Measurements from ENCODE around the gene HERC6.
"Not testable (repeated sequence)": the region's sequence is repeated elsewhere in the genome, so short reads cannot be mapped to it uniquely, and the experiment has no call there.

Gene HERC6

DNA sequence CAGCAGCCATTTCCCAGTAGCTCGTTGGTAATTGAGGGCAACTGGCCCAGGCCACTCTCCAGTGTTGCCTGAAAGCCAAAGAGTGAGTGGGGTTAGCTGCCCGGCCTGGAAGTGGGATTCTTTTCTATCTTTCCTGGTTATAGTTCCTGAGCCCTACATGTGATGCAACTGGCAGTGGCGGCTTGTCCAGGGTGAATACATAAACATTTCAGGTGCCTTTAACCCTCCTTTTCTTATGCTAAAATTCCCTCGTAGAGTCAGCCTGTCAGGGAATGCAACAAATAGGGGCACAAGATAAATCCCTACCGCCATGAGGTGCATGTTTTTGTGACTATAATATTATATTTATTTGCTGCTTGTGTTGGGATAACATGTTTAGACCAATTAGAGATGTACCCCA is 64.8 kb downstream of the HERC6 start:
- peaks cover 4% of the 10 kb centered on the region for H3K9me3 ChIP-seq
- no peak for DNase-seq (ENCODE audit: low spot score in 2 of 2)
- H3K36me3 ChIP-seq (replicated peaks), result peaks cover 6% of the 10 kb centered on the region; the same call in 1 of the 2 replicates

DNA sequence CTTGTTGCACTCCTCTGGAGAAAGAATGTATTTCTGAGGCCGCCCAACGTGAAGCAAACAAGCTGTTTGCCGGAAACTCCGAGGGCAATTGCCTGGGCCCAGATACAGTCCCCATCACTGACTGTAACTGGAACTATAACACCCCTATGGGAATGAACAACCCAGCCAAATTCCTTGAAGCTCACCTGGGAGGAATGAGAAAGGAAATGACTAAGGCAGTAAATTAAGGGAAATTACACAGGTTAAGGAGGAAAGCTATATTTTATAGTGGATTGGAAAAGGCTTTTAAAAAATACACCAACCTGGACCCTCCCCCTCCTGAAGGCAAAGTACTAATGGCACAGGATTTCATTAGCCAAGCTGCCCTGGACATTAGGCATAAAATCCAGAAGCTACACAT is 66.6 kb downstream of the HERC6 start:
- in situ Hi-C loops (cut with MboI; ENCODE audit: low sequenced_read_pairs), result no loop called here
- DNase-seq (ENCODE audit: low spot score in 2 of 2), result no peak
- Histone ChIP-seq H3K4me1 (peaks cover 28% of the 10 kb centered on the region), H3K4me3 (no peak overlapping the region), H3K36me3 (replicated peaks) (peaks cover 6% of the 10 kb centered on the region; the same call in 1 of the 2 replicates), H3K9me3 (peaks cover 4% of the 10 kb centered on the region), H3K27me3 (ENCODE audit: low read depth) (no peaks in the 10 kb centered on the region)

More for the DNA sequence above, 64.8 kb downstream of the HERC6 start:
- in situ Hi-C loops (cut with MboI; ENCODE audit: low sequenced_read_pairs), result no loop called here
- Histone ChIP-seq H3K4me3 (no peak overlapping the region), H3K4me1 (peaks cover 30% of the 10 kb centered on the region), H3K27me3 (ENCODE audit: low read depth) (no peaks in the 10 kb centered on the region)

DNA sequence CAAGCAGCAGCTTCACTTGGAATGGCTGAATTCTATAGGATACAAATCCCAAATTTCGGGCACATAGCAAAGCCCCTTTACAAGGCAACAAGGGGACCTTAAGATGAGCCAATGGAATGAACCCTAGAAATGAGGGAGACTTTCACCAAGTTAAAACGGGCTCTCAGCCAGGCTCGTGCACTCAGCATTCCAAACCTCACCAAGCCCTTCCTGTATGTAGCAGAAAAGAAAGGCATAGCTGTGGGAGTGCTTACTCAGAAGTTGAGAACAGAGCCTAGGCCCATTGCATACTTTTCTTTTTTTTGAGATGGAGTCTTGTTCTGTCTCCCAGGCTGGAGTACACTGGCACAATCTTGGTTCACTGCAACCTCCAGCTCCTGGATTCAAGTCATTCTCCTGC is 67.5 kb downstream of the HERC6 start:
- no peaks in the 10 kb centered on the region for H3K27me3 ChIP-seq (ENCODE audit: low read depth)
- H3K9me3 ChIP-seq, result peaks cover 4% of the 10 kb centered on the region
- in situ Hi-C loops (cut with MboI; ENCODE audit: low sequenced_read_pairs), result no loop called here
- no peak overlapping the region for H3K4me3 ChIP-seq
- DNase-seq (ENCODE audit: low spot score in 2 of 2), result no peak
- H3K36me3 ChIP-seq (replicated peaks), result peaks cover 6% of the 10 kb centered on the region; the same call in 1 of the 2 replicates
- peaks cover 23% of the 10 kb centered on the region for H3K4me1 ChIP-seq

DNA sequence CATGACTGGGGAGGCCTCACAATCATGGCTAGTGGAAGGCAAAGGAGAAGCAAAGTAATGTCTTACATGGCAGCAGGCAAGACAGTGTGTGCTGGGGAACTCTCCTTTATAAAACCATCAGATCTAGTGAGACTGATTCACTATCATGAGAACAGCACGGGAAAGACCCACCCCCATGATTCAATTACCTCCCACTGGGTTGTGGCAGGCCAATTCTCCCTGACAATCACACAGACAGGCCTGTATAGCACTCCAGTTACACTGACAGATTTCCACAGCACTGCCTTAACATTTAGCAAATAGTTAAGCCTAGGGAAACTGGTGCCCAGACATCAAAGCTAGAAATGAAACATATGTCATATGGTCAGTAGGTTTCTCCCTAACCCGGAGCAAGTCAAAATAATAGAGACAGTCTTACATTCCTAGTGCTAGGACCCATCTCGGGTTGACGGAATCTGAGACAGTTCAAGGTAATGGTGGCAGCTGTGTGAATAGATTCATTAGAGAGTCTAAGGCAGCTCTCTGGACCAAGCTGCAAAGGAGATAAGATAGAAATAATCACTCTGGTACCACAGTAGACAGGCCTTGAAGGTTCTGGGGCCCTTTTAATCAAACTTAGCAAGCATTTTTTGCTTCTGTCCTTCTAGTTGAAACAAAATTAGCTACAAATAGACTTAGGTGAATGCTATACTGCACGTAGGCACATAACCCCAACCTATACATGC is 68.9 kb downstream of the HERC6 start:
- no peak for DNase-seq (ENCODE audit: low spot score in 2 of 2)
- no peaks in the 10 kb centered on the region for H3K27me3 ChIP-seq (ENCODE audit: low read depth)
- in situ Hi-C loops (cut with MboI; ENCODE audit: low sequenced_read_pairs), result no loop called here
- peaks cover 4% of the 10 kb centered on the region; the same call in 1 of the 2 replicates for H3K36me3 ChIP-seq (replicated peaks)
- H3K4me1 ChIP-seq, result peaks cover 23% of the 10 kb centered on the region
- peaks cover 4% of the 10 kb centered on the region for H3K9me3 ChIP-seq
- H3K4me3 ChIP-seq, result no peak overlapping the region

DNA sequence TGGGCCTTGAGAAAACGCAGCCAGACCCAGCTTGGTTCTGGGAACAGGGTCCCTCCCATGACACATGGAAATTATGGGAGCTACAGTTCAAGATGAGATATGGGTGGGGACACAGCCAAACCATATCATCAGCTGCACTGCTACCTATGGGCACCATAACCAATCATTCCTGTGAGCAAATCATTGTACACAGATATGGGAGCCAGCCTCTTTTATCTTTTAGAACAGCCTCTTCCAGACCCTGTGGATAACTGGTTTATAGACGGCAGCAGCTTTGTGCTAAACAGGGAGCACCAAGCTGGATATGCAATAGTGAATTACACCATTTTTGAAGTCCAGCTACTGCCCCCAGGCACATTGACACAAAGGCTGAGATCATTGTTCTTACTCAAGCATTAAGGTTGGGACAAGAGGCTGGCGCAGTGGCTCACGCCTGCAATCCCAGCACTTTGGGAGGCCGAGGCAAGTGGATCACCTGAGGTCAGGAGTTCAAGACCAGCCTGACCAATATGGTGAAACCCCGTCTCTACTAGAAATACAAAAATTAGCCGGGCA is 69.6 kb downstream of the HERC6 start:
- H3K4me3 ChIP-seq; H3K36me3 ChIP-seq (replicated peaks); H3K27me3 ChIP-seq (ENCODE audit: low read depth); in situ Hi-C loops (cut with MboI; ENCODE audit: low sequenced_read_pairs); H3K9me3 ChIP-seq: not testable (repeated sequence)
- H3K4me1 ChIP-seq, result peaks cover 19% of the 10 kb centered on the region
- peak in 1 of 2 experiments; percentile 53 for DNase-seq (ENCODE audit: low spot score in 2 of 2)

DNA sequence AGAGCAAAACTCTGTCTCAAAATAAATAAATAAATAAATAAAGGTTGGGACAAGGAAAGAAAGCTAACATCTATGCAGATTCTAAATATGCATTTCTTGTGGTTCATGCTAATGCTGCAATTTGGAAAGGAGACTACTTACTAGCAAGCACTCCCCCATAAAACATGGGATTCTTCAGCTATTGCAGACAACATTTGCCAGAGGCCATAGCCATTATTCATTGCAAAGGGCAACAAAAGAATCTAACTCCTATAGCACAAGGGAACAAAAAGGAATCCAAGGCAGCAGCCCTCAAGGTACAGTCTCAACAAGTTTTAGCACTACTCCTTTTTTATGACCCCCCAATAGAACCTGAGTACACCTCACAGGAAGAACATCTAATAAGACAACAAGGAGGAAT is 70.2 kb downstream of the HERC6 start:
- Histone ChIP-seq H3K27me3 (ENCODE audit: low read depth) (no peaks in the 10 kb centered on the region), H3K36me3 (replicated peaks) (no peaks in the 10 kb centered on the region), H3K4me1 (peaks cover 13% of the 10 kb centered on the region), H3K9me3 (no peaks in the 10 kb centered on the region), H3K4me3 (no peak overlapping the region)
- in situ Hi-C loops (cut with MboI; ENCODE audit: low sequenced_read_pairs), result no loop called here
- peak; percentile 44 to 88 for DNase-seq (ENCODE audit: low spot score in 2 of 2)

DNA sequence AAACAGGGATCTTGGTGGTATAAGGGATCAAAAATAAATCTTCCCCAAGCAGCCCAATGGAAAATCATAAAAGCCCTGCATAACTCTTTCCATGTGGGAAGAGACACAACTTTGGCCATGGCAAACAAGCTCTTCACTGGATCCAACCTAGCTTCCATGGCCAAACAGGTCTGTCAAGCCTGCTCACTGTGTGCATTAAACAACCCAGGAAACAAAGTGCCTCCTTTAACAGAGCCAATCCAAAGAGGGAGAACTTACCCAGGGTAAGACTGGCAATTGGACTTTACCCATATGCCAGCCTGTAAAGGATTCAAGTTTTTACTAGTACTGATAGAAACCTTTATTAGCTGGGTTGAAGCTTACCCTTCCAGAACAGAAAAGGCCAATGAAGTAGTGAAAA is 70.6 kb downstream of the HERC6 start:
- in situ Hi-C loops (cut with MboI; ENCODE audit: low sequenced_read_pairs), result no loop called here
- H3K36me3 ChIP-seq (replicated peaks), result no peaks in the 10 kb centered on the region
- no peaks in the 10 kb centered on the region for H3K9me3 ChIP-seq
- no peaks in the 10 kb centered on the region for H3K27me3 ChIP-seq (ENCODE audit: low read depth)
- DNase-seq (ENCODE audit: low spot score in 2 of 2), result no peak
- H3K4me1 ChIP-seq, result peaks cover 13% of the 10 kb centered on the region
- no peak overlapping the region for H3K4me3 ChIP-seq

DNA sequence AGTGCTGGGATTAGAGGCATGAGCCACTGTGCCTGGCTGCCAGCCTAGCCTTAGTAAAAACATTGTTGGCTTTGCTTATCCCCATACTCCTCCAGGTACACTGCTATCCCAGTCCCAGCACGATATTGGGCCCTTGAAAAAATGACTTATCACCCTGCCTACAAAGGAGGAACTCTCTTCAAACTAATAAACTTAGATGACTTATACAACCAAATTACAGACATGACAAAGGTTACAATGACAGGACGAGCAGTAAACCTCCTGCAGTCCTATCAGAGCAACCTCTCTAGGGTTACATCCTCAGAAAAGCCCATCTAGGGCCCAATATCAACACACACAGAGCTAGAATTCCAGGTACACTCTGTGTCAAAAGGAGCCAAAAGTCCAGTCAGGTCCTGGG is 72.6 kb downstream of the HERC6 start:
- in situ Hi-C loops (cut with MboI; ENCODE audit: low sequenced_read_pairs), result no loop called here
- Histone ChIP-seq H3K27me3 (ENCODE audit: low read depth) (no peaks in the 10 kb centered on the region), H3K4me1 (peaks cover 18% of the 10 kb centered on the region), H3K36me3 (replicated peaks) (no peaks in the 10 kb centered on the region), H3K4me3 (no peak overlapping the region), H3K9me3 (no peaks in the 10 kb centered on the region)
- no peak for DNase-seq (ENCODE audit: low spot score in 2 of 2)

DNA sequence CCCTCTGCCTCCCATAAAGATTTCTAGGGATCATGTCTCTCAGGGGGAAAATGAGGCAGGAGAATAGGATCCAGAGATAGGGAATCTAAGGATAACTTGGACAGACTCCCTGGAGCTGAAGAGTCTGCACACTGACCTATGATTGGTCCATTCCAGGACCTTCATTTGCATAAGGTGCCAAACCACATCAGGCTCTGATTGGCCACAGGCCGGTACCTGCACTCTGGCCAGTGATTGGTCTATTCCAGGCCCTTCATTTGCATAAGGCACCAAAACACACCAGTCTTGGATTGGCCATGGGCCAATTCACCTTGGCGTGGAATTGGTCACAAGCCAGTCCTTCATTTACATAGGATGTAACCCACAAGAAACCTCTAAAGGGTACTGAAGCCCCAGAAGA is 74.3 kb downstream of the HERC6 start:
- no peak for DNase-seq (ENCODE audit: low spot score in 2 of 2)
- Histone ChIP-seq H3K9me3 (no peaks in the 10 kb centered on the region), H3K36me3 (replicated peaks) (no peaks in the 10 kb centered on the region), H3K4me1 (peaks cover 23% of the 10 kb centered on the region), H3K27me3 (ENCODE audit: low read depth) (no peaks in the 10 kb centered on the region), H3K4me3 (no peak overlapping the region)
- in situ Hi-C loops (cut with MboI; ENCODE audit: low sequenced_read_pairs), result no loop called here

DNA sequence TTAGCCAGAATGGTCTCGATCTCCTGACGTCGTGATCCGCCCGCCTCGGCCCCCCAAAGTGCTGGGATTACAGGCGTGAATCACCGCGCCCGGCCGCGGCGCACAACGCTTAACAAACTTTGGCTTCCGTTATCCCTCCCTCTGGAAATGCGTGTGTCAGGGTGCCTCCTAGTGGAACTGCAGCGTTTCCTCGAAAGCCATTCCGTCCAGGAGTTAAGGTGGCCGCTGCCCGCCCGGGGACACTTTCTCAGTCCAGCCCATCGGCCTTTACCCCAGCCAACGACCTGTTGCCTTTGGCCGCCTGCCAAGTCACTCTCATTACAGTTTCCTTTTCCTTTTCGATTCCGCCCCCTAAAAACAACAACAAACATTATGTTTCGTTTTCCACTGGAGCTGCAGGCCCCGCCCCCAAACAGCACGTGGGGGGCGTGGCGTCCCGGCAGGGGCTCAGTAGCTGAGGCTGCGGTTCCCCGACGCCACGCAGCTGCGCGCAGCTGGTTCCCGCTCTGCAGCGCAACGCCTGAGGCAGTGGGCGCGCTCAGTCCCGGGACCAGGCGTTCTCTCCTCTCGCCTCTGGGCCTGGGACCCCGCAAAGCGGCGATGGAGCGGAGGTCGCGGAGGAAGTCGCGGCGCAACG is 78.1 kb downstream of the HERC6 start, which contains the start of gene HERC5:
HERC5 (plus strand) TSS at position 450 of the 637 bp plus-strand sequence; CDS start at position 601, 151 bp downstream.
- Histone ChIP-seq H3K9me3 (no peaks in the 10 kb centered on the region), H3K4me1 (peaks cover 17% of the 10 kb centered on the region), H3K27me3 (ENCODE audit: low read depth) (peaks cover 6% of the 10 kb centered on the region; the same call in 1 of the 2 replicates), H3K4me3 (peak within 1 kb of the TSS; percentile 36), H3K36me3 (replicated peaks) (no peaks in the 10 kb centered on the region)
- in situ Hi-C loops (cut with MboI; ENCODE audit: low sequenced_read_pairs), result no loop called here
- DNase-seq (ENCODE audit: low spot score in 2 of 2), result peak; percentile 90 to 91

DNA sequence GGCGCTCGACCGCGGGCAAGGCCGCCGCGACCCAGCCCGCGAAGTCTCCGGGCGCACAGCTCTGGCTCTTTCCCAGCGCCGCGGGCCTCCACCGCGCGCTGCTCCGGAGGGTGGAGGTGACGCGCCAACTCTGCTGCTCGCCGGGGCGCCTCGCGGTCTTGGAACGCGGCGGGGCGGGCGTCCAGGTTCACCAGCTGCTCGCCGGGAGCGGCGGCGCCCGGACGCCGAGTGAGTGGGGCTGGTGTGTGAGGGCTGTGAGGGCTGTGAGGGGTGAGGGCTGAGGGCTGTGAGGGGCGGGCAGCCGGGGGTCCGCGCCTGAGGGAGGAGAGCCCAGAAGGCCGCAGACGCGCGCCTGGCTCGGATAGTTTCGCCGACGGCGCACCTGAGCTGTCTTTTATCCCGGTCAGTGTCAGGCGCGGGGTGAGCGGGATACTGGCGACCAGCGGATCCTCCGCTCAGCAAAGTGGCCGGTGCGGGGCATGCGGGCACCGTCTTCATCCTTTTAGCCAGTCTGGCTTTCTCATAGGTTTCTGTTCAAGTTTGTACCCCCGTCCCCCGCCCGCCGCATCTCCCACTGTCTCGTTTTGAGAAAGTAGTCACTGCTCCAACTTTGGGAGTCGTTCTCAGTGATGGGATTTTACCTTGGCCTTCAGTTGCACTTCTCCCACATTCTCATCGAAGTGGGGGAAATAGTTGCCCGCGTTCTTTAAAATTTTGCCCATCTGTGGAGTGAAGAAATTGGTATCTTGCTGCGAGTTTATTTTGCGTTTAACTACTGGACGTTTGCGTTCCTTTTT is 78.9 kb downstream of the HERC6 start:
- Histone ChIP-seq H3K9me3 (no peaks in the 10 kb centered on the region), H3K4me3 (peak overlapping the region; percentile 36), H3K4me1 (peaks cover 17% of the 10 kb centered on the region), H3K27me3 (ENCODE audit: low read depth) (peaks cover 6% of the 10 kb centered on the region; the same call in 1 of the 2 replicates), H3K36me3 (replicated peaks) (no peaks in the 10 kb centered on the region)
- peak in 1 of 2 experiments; percentile 50 for DNase-seq (ENCODE audit: low spot score in 2 of 2)
- in situ Hi-C loops (cut with MboI; ENCODE audit: low sequenced_read_pairs), result no loop called here

DNA sequence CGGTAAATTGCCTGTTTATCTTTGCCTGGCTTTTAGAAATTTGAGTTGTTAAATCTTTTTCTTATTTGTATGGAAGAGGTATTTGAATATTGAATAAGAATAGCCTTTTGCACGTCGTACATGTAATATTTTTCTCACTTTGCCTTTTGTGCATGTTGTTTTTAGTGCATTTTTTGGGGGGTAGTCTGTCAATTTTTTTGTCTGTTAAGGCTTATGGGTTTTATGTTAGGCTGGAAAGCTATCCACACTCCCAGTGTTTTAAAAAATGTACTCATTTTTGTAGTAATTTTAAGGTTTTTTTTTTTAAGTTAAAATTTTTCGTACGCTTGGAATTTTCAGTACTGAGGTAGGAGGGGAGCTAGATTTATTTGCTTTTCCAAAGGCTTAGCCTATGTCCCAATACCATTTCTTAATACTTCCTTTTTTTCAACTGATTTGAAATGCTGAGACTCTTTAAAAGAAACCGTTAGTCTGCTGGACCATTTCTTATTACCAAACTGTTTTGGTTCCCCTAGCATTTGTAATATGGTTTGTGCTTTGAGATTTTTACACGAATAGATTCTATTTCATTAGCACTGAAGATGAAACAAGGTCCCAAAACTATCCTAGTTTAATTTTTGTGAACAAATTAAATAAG is 79.6 kb downstream of the HERC6 start:
- Histone ChIP-seq H3K4me1 (peaks cover 17% of the 10 kb centered on the region), H3K27me3 (ENCODE audit: low read depth) (peaks cover 6% of the 10 kb centered on the region; the same call in 1 of the 2 replicates), H3K4me3 (peak overlapping the region; percentile 36), H3K9me3 (no peaks in the 10 kb centered on the region), H3K36me3 (replicated peaks) (no peaks in the 10 kb centered on the region)
- in situ Hi-C loops (cut with MboI; ENCODE audit: low sequenced_read_pairs), result no loop called here
- DNase-seq (ENCODE audit: low spot score in 2 of 2), result no peak

DNA sequence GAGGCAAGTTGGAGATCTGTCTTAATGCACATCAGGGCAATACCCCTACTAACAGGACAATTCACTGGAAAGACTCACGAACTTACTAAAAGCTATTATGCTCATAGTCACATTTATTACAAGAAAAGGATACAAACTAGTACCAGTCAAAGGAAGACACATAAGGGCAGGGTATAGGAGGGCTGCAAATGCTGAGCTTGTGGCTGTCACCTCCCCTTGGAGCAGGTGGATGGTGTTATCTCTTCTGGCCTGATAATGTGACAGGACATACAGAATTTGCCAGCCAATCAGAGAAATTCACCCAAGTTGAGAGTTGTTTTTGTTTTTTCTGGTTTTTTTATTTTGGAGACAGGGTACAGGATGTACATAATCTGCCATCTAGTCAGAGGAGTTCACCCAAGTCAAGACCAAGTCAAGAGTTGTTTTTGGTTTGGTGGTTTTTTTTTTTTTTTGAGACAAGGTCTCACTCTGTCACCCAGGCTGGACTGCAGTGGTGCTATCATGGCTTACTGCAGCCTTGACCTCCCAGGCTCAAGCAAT is 87.1 kb downstream of the HERC6 start:
- H3K4me3 ChIP-seq, result no peak overlapping the region
- H3K36me3 ChIP-seq (replicated peaks), result no peaks in the 10 kb centered on the region
- DNase-seq (ENCODE audit: low spot score in 2 of 2), result no peak
- H3K4me1 ChIP-seq, result no peaks in the 10 kb centered on the region
- H3K9me3 ChIP-seq, result no peaks in the 10 kb centered on the region
- no peaks in the 10 kb centered on the region for H3K27me3 ChIP-seq (ENCODE audit: low read depth)
- in situ Hi-C loops (cut with MboI; ENCODE audit: low sequenced_read_pairs), result no loop called here

Data from HAP-1 (cell line).